ENCODE measurements around the gene TRIM26. TPM values are rescaled to one million over a fixed set of nuclear protein-coding genes. Genes with fewer than 3 reads are reported as not detected.
A peak's percentile ranks its signal among the peaks of the same experiment; 100 is the strongest.

The TRIM26 gene
- total and polyA plus RNA-seq, 2 of the 13 experiments (the other 11 are each of a cell fraction or from before 2014, with no cell fraction given) = 27.1 to 38.7 TPM

DNA sequence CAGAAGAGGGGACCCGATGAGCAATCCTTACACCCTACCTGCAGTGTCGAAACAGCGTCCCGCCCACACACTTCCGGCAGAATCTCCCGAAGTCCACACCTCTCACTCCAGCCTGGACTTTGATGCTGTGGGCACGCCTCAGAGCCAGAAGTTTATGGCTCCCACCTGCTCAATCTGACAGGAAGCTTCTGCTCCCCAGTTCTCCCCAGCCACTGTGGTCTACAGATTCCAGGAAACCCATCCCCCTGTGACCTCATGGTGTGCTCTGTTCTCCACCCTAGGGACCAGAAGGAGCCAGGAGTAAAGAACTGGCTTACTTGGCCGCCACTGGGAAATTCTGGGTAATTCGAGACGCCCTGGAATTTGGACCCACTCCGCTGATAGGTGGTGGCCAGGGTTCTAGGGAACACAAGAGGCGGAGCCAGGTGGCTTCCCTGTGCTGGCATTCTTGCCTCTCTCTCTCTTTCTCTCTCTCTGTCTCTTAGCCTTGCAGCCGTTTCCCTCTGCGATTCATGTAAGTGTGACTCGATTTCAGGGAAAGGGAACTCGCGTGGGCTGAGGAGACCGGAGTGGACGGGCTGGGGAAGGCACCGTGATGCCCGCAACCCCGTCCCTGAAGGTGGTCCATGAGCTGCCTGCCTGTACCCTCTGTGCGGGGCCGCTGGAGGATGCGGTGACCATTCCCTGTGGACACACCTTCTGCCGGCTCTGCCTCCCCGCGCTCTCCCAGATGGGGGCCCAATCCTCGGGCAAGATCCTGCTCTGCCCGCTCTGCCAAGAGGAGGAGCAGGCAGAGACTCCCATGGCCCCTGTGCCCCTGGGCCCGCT lies 49.9 kb downstream of the TRIM26 start, which contains the start of gene TRIM15 (continued):
- TF ChIP-seq, protein P1, sequence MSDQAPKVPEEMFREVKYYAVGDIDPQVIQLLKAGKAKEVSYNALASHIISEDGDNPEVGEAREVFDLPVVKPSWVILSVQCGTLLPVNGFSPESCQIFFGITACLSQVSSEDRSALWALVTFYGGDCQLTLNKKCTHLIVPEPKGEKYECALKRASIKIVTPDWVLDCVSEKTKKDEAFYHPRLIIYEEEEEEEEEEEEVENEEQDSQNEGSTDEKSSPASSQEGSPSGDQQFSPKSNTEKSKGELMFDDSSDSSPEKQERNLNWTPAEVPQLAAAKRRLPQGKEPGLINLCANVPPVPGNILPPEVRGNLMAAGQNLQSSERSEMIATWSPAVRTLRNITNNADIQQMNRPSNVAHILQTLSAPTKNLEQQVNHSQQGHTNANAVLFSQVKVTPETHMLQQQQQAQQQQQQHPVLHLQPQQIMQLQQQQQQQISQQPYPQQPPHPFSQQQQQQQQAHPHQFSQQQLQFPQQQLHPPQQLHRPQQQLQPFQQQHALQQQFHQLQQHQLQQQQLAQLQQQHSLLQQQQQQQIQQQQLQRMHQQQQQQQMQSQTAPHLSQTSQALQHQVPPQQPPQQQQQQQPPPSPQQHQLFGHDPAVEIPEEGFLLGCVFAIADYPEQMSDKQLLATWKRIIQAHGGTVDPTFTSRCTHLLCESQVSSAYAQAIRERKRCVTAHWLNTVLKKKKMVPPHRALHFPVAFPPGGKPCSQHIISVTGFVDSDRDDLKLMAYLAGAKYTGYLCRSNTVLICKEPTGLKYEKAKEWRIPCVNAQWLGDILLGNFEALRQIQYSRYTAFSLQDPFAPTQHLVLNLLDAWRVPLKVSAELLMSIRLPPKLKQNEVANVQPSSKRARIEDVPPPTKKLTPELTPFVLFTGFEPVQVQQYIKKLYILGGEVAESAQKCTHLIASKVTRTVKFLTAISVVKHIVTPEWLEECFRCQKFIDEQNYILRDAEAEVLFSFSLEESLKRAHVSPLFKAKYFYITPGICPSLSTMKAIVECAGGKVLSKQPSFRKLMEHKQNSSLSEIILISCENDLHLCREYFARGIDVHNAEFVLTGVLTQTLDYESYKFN (CRISPR knock-in tag; conservative IDR thresholded peaks at IDR 0.05) = peak; percentile 97
- TF ChIP-seq POGZ (CRISPR knock-in tag; IDR thresholded peaks at IDR 0.05) = peak; percentile 65; the same call in 1 of the 2 replicates
- TF ChIP-seq, protein P2, sequence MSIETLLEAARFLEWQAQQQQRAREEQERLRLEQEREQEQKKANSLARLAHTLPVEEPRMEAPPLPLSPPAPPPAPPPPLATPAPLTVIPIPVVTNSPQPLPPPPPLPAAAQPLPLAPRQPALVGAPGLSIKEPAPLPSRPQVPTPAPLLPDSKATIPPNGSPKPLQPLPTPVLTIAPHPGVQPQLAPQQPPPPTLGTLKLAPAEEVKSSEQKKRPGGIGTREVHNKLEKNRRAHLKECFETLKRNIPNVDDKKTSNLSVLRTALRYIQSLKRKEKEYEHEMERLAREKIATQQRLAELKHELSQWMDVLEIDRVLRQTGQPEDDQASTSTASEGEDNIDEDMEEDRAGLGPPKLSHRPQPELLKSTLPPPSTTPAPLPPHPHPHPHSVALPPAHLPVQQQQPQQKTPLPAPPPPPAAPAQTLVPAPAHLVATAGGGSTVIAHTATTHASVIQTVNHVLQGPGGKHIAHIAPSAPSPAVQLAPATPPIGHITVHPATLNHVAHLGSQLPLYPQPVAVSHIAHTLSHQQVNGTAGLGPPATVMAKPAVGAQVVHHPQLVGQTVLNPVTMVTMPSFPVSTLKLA (IDR thresholded peaks at IDR 0.05) = peak; percentile 36; the same call in 1 of the 2 replicates
- TF ChIP-seq ZNF484 (CRISPR knock-in tag; IDR thresholded peaks at IDR 0.05; ENCODE audit: borderline replicate concordance, low read depth) = no peak; the same call in 1 of the 2 replicates
- peak; percentile 88; the same call in 1 of the 2 replicates for TF ChIP-seq ZNF274 (CRISPR knock-in tag; IDR thresholded peaks at IDR 0.05)
- TF ChIP-seq SALL2 (CRISPR knock-in tag; IDR thresholded peaks at IDR 0.05) = 0 out of 2 replicates have a peak, but pooled peaks have one; percentile 58
- peak; percentile 68; the same call in 1 of the 2 replicates for TF ChIP-seq KDM5A (IDR thresholded peaks at IDR 0.05; ENCODE audit: borderline replicate concordance, low read length)
- TF ChIP-seq ZMYM3 (CRISPR knock-in tag; IDR thresholded peaks at IDR 0.05) = peak; percentile 66; the same call in 1 of the 2 replicates
- no peak for TF ChIP-seq RFX1 (IDR thresholded peaks at IDR 0.05)
- TF ChIP-seq, protein P3, sequence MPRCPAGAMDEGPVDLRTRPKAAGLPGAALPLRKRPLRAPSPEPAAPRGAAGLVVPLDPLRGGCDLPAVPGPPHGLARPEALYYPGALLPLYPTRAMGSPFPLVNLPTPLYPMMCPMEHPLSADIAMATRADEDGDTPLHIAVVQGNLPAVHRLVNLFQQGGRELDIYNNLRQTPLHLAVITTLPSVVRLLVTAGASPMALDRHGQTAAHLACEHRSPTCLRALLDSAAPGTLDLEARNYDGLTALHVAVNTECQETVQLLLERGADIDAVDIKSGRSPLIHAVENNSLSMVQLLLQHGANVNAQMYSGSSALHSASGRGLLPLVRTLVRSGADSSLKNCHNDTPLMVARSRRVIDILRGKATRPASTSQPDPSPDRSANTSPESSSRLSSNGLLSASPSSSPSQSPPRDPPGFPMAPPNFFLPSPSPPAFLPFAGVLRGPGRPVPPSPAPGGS (CRISPR knock-in tag; IDR thresholded peaks at IDR 0.05) = no peak
- no peak; the same call in 1 of the 2 replicates for TF ChIP-seq KLF12 (CRISPR knock-in tag; IDR thresholded peaks at IDR 0.05; ENCODE audit: borderline replicate concordance)
- TF ChIP-seq MYNN (CRISPR knock-in tag; IDR thresholded peaks at IDR 0.05; ENCODE audit: low read depth) = no peak
- peak; percentile 100 for TF ChIP-seq SIX1 (CRISPR knock-in tag; IDR thresholded peaks at IDR 0.05; ENCODE audit: borderline replicate concordance)
- 0 out of 2 replicates have a peak, but pooled peaks have one; percentile 85 for TF ChIP-seq NPAS2 (CRISPR knock-in tag; IDR thresholded peaks at IDR 0.05; ENCODE audit: borderline replicate concordance)
- TF ChIP-seq ETV5 (CRISPR knock-in tag; IDR thresholded peaks at IDR 0.05; ENCODE audit: borderline replicate concordance) = peak; percentile 95
- TF ChIP-seq POLR2A (IDR thresholded peaks at IDR 0.05; ENCODE audit: insufficient read depth in 1 of 2, low read depth in 2 of 2, low read length in 2 of 2) = peak; percentile 80 to 85
- no peak for TF ChIP-seq FOXK2 (IDR thresholded peaks at IDR 0.05)
